GM12878 (cell line): ENCODE data around the gene GSTP1. TPM values are rescaled to one million over a fixed set of nuclear protein-coding genes. Genes with fewer than 3 reads are reported as not detected.

ENCODE experiments used
- ATAC-seq: fragments of 200-7000 bp; cut with Tn5 transposase; 3 replicates; pipeline ENCODE4 v1.9.1; 2020; ENCODE audit warnings: mild to moderate bottlenecking, moderate library complexity
- BruUV-seq: library from RNA; stranded (reverse); fragments of 400-500 nt; replicated peaks from 2 replicates; lab custom pipeline; 2021; lab: Mats Ljungman, UMichigan
- CTCF ChIA-PET: fragments of 300-600 bp; sonication (Branson Sonifier 250); formaldehyde crosslinking; extraction: SDS; loops from one replicate; lab custom pipeline; 2021; ENCODE audit warnings: inconsistent platforms; lab: Yijun Ruan, JAX
- POLR2A ChIA-PET: fragments of 350-600 bp; formaldehyde crosslinking; extraction: SDS; loops from one replicate; lab custom pipeline; 2021; ENCODE audit warnings: inconsistent platforms; lab: Charles Lee
- RAD21 ChIA-PET: fragments of 300-600 bp; sonication (Branson Sonifier 250); formaldehyde crosslinking; loops from one replicate; lab custom pipeline; 2023; ENCODE audit warnings: antibody characterized with exemption; ENCODE audit not compliant: unreplicated experiment; lab: Charles Lee
- SMC1A ChIA-PET: fragments of 300-600 bp; sonication (Branson Sonifier 250); formaldehyde crosslinking; loops from one replicate; lab custom pipeline; 2023; ENCODE audit not compliant: unreplicated experiment, uncharacterized antibody; lab: Charles Lee
- DNase-seq: peaks from one replicate; pipeline ENCODE4 v3.0.0-alpha.2; 2011; ENCODE audit warnings: low read depth, low spot score
- FAIRE-seq: peaks from 3 replicates; lab custom pipeline; 2011; peaks lifted over from hg19 to GRCh38; lab: Jason Lieb, UNC
- H2AFZ ChIP-seq: 2 replicates; pipeline ENCODE4 v1.6.0; 2011; ENCODE audit warnings: low read depth, low read length, control low read depth; ENCODE audit not compliant: control insufficient read depth
- H3K27ac ChIP-seq: 2 replicates; pipeline ENCODE4 v1.5.1; 2011; ENCODE audit warnings: control low read depth; ENCODE audit not compliant: control insufficient read depth, insufficient read depth
- H3K27me3 ChIP-seq, 2 experiments: replicated peaks in 1 of 2; 2 replicates each; pipeline versions ENCODE4 v1.6.0 to v1.6.1; 2011; ENCODE audit warnings: low read length in 1 of 2; ENCODE audit not compliant: control insufficient read depth in 2 of 2, insufficient read depth in 2 of 2
- H3K36me3 ChIP-seq, 2 experiments: 2 replicates each; pipeline ENCODE4 v1.5.1; 2011; ENCODE audit warnings: low read length in 1 of 2; ENCODE audit not compliant: control insufficient read depth in 2 of 2, insufficient read depth in 2 of 2
- H3K4me1 ChIP-seq: 2 replicates; pipeline ENCODE4 v1.6.1; 2011; ENCODE audit warnings: mild to moderate bottlenecking, low read length, moderate library complexity, mixed read lengths; ENCODE audit not compliant: control insufficient read depth, insufficient read depth
- H3K4me2 ChIP-seq: 2 replicates; pipeline ENCODE4 v1.6.0; 2011; ENCODE audit warnings: control low read depth; ENCODE audit not compliant: control insufficient read depth, insufficient read depth
- H3K4me3 ChIP-seq: fragments of 200-600 bp; sonication (generic); 2 replicates; pipeline ENCODE4 v1.5.1; 2016
- H3K79me2 ChIP-seq: 2 replicates; pipeline ENCODE4 v1.6.0; 2011; ENCODE audit warnings: low read length; ENCODE audit not compliant: control insufficient read depth, insufficient read depth
- H3K9ac ChIP-seq: 2 replicates; pipeline ENCODE4 v1.8.0; 2011; ENCODE audit warnings: low read length, control low read depth, mixed read lengths; ENCODE audit not compliant: control insufficient read depth, insufficient read depth
- H3K9me3 ChIP-seq: replicated peaks from 3 replicates; pipeline ENCODE4 v1.5.1; 2011; ENCODE audit warnings: mild to moderate bottlenecking, low read length; ENCODE audit not compliant: control insufficient read depth, insufficient read depth
- H4K20me1 ChIP-seq: 2 replicates; pipeline ENCODE4 v1.6.0; 2011; ENCODE audit not compliant: control insufficient read depth, insufficient read depth
- KDM1A ChIP-seq: fragments of 200-600 bp; sonication (generic); IDR thresholded peaks from 2 replicates; pipeline ENCODE4 v1.6.1; 2016; ENCODE audit warnings: borderline replicate concordance
- SUZ12 ChIP-seq: fragments of 200-600 bp; sonication (generic); IDR thresholded peaks from one replicate; pipeline ENCODE4 v1.6.1; 2018; ENCODE audit warnings: antibody characterized with exemption, mild to moderate bottlenecking; ENCODE audit not compliant: unreplicated experiment
- ZSCAN29 ChIP-seq: fragments of 450-650 bp; IDR thresholded peaks from 2 replicates; pipeline ENCODE4 v1.6.1; 2017; ENCODE audit warnings: mild to moderate bottlenecking, moderate library complexity
- ZZZ3 ChIP-seq: IDR thresholded peaks from 2 replicates; pipeline ENCODE4 v1.6.1; 2011; ENCODE audit warnings: low read depth; ENCODE audit not compliant: control insufficient read depth, insufficient read length
- WGBS: methylation state at CpG from one replicate; pipeline ENCODE4 v1.1.6; 2016; ENCODE audit warnings: low lambda C conversion rate; ENCODE audit not compliant: insufficient replicate concordance, insufficient coverage; ENCODE audit errors: missing lambda C conversion rate; 5-methylcytosine and 5-hydroxymethylcytosine counted together
- in situ Hi-C: fragments of 300-500 bp; cut with MboI; formaldehyde crosslinking; loops from 9 replicates; pipeline ENCODE4 v1.14.3; 2018; ENCODE audit warnings: mixed read lengths
- intact Hi-C: fragments of 100-400 bp; cut with micrococcal nuclease; formaldehyde crosslinking; loops from one replicate; pipeline ENCODE4 v1.14.2; 2022; ENCODE audit not compliant: unreplicated experiment
- polyA plus RNA-seq, 11 experiments: library from polyadenylated mRNA; depleted of rRNA in 4 of 11; unstranded in 6 of 11; stranded (reverse) in 5 of 11; fragments of >200 nt; fragmentation: Nextera tagmentation in 4 of 11; fragmentation: Illumina TruSeq in 1 of 11; extraction: Ambion mirVana in 4 of 11; extraction: Trizol in 1 of 11; gene quantifications; 1 replicate in 1 of 11; 2 replicates in 10 of 11; pipeline versions ENCODE4 v1.2.1 to v1.2.3, GENCODE V29; 2011 to 2016; ENCODE audit warnings: inconsistent platforms in 2 of 11, missing spikeins in 2 of 11, low read depth in 1 of 11
- total RNA-seq, 4 experiments: library from RNA; depleted of rRNA in 3 of 4; stranded (reverse); fragments of >200 nt in 3 of 4; fragmentation: Illumina TruSeq in 1 of 4; extraction: Trizol in 1 of 4; gene quantifications; 2 replicates each; pipeline versions ENCODE4 v1.2.1 to v1.2.3, GENCODE V29; 2013 to 2021
- TF ChIP-seq, protein P1 (sequence below): fragments of 450-650 bp; formaldehyde crosslinking; IDR thresholded peaks from 2 replicates; pipeline ENCODE4 v1.4.0; 2022; ENCODE audit warnings: mild to moderate bottlenecking, moderate library complexity

The GSTP1 gene
- total and polyA plus RNA-seq, 10 of the 15 experiments (the other 5 are each of a cell fraction or from before 2014, with no cell fraction given): 469 to 1,788 (median 955) TPM

DNA sequence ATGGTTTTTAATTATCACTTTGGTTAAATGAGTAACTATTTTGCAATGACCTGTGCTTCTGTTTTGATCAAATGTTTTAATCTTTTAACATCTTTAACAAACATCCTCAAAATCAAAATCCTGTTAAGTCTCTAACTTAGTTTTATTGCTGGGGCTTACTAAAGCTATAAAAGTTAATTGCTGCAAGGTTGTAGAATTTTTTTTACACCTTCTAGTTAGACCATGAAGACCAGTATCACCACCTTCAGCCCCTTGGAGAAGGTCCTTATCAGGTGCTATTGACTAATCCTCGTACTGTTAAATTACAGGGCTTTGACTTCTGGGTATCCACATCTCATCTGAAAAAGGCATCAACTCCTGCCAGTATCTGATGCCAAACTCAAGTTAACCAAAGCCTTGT, 48.1 kb upstream of the GSTP1 start:
- ChIA-PET RAD21 (no interaction called here), CTCF (interaction anchor here (0.7 kb wide), 1 partner anchor 37 kb away, joined by 4 read pairs; no protein-coding TSS in a partner anchor), POLR2A (no interaction called here), SMC1A (interaction anchor here (1.4 kb wide), 1 partner anchor 41 kb away, joined by 4 read pairs; no protein-coding TSS in a partner anchor)
- H3K27ac ChIP-seq: no peak overlapping the region
- FAIRE-seq (no peak), ATAC-seq (no peak), DNase-seq (no peak)
- TF ChIP-seq KDM1A: no peak
- no peak for TF ChIP-seq ZSCAN29
- TF ChIP-seq SUZ12: no peak
- no peak for TF ChIP-seq ZZZ3
- TF ChIP-seq, protein P1, sequence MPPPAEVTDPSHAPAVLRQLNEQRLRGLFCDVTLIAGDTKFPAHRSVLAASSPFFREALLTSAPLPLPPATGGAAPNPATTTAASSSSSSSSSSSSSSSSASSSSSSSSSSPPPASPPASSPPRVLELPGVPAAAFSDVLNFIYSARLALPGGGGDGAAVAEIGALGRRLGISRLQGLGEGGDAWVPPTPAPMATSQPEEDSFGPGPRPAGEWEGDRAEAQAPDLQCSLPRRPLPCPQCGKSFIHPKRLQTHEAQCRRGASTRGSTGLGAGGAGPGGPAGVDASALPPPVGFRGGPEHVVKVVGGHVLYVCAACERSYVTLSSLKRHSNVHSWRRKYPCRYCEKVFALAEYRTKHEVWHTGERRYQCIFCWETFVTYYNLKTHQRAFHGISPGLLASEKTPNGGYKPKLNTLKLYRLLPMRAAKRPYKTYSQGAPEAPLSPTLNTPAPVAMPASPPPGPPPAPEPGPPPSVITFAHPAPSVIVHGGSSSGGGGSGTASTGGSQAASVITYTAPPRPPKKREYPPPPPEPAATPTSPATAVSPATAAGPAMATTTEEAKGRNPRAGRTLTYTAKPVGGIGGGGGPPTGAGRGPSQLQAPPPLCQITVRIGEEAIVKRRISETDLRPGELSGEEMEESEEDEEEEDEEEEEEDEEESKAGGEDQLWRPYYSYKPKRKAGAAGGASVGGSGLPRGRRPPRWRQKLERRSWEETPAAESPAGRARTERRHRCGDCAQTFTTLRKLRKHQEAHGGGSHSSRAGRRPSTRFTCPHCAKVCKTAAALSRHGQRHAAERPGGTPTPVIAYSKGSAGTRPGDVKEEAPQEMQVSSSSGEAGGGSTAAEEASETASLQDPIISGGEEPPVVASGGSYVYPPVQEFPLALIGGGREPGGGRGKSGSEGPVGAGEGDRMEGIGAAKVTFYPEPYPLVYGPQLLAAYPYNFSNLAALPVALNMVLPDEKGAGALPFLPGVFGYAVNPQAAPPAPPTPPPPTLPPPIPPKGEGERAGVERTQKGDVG (CRISPR knock-in tag): no peak
- H3K36me3 ChIP-seq: no peaks in the 10 kb centered on the region
- WGBS: 5% methylated on average over 1 of the region's 1 CpG
- H3K27me3 ChIP-seq: no peaks in the 10 kb centered on the region; a peak in 1 of 4 replicates
- H3K4me3 ChIP-seq: no peak overlapping the region
- no peaks in the 10 kb centered on the region for H3K79me2 ChIP-seq
- peaks cover 10% of the 10 kb centered on the region; the same call in 2 of the 3 replicates for H3K9me3 ChIP-seq
- no peaks in the 10 kb centered on the region for H4K20me1 ChIP-seq
- no peak overlapping the region for H3K9ac ChIP-seq
- in situ Hi-C loops: no loop called here
- BruUV-seq: no TSS peak
- intact Hi-C loops: no loop called here
- no peak overlapping the region for H3K4me2 ChIP-seq
- no peak overlapping the region for H2AFZ ChIP-seq
- H3K4me1 ChIP-seq: no peaks in the 10 kb centered on the region
